ENCODE measurements around the gene EIF4A3. TPM values are rescaled to one million over a fixed set of nuclear protein-coding genes. Genes with fewer than 3 reads are reported as not detected.

Gene EIF4A3
- polyA plus RNA-seq, 2 of the 4 experiments (the other 2 are of a cell fraction): 181 to 189 TPM

GRCh38 chr17:80146121-80147034 is 550 bp downstream of the EIF4A3 start:
- Histone ChIP-seq H3K4me1 (peaks cover 26% of the 10 kb centered on the region), H3K27ac (peak overlapping the region; percentile 92 to 95), H3K4me3 (peak overlapping the region; percentile 65), H3K4me2 (peak overlapping the region; percentile 94), H3K9me3 (no peaks in the 10 kb centered on the region)
- TF ChIP-seq JUN (IDR thresholded peaks at IDR 0.05) (no peak), PHF8 (IDR thresholded peaks at IDR 0.05; ENCODE audit: borderline replicate concordance, low read depth) (peak; percentile 95), RAD21 (conservative IDR thresholded peaks at IDR 0.05 in 1 of 2, IDR thresholded peaks at IDR 0.05 in 1 of 2) (peak in 1 of 2 experiments; percentile 26; a peak in 1 of 5 replicates)
- peak; percentile 6 to 27; a peak in 5 of 6 replicates for ATAC-seq
- ChIA-PET CTCF (interaction anchor here (0.9 to 2.3 kb wide), 9 partner anchors 19 to 138 kb away, joined by 3 to 15 read pairs (median 4); partner anchors contain the start of gene GAA), POLR2A (interaction anchor here (0.6 to 2.6 kb wide), 5 partner anchors 19 to 268 kb away, joined by 3 to 21 read pairs (median 3); partner anchors contain the start of gene GAA)
- DNase-seq (ENCODE audit: low read depth in 1 of 2, low spot score in 1 of 2): peak in 1 of 2 experiments; percentile 33
- WGBS (ENCODE audit: missing lambda C conversion rate): 3% methylated on average over 51 of the region's 69 CpGs
- no peak for FAIRE-seq

DNA sequence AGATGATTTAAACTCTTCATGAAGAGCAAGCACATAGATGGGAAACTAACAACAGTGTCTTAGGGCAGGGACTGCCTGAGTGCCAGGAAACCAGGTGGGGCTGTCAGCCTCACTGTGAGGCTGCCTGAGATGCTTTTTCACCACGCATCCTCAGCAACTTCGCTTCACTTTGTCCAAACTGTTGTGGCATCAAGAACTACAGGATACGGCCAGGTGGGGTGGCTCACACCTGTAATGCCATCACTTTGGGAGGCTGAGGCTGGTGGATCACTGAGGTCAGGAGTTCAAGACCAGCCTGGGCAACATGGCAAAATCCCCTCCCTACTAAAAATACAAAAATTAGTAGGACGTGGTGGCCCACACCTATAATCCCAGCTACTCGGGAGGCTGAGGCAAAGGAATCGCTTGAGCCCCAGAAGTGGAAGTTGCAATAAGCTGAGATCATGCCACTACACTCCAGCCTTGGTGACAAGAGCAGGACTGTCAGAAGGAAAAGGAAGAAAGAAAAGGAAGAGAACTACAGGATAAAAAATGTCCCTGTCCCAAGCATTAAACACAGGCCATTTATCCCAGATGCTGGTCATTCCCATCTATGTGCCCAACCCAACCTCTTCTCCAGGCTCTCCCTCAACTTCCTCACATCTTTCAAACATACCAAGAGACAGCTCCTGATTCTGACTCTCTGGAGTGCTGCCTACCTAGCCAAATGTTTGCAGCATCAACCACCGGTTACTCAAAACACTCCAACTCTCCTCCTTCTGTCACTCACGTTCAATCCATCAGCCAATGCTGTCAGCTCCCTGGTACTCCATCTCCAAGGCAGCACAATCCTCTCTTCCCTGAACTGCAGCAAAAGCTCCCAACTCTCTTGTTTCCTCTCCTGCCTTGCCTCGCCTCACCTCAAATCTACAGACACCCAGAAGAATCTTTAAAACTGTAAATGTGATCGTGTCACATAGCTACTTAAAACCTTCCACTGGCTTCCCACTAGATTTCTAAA is 1.6 kb downstream of the EIF4A3 start:
- WGBS (ENCODE audit: missing lambda C conversion rate): 54% methylated on average over 10 of the region's 10 CpGs
- H3K9me3 ChIP-seq: no peaks in the 10 kb centered on the region
- ATAC-seq (no peak), FAIRE-seq (no peak), DNase-seq (ENCODE audit: low read depth in 1 of 2, low spot score in 1 of 2) (no peak)
- H3K4me1 ChIP-seq: peaks cover 26% of the 10 kb centered on the region
- ChIA-PET CTCF (interaction anchor here (0.6 to 2.3 kb wide), 10 partner anchors 18 to 742 kb away, joined by 3 to 15 read pairs (median 4); partner anchors contain the start of gene GAA), POLR2A (interaction anchor here (0.6 to 2.6 kb wide), 7 partner anchors 18 to 269 kb away, joined by 3 to 21 read pairs (median 3); partner anchors contain the start of genes GAA, SGSH and SLC26A11)
- peak overlapping the region; percentile 92 to 95 for H3K27ac ChIP-seq
- H3K4me2 ChIP-seq: peak overlapping the region; percentile 94
- H3K4me3 ChIP-seq: peak overlapping the region; percentile 65
- TF ChIP-seq ZFP36 (IDR thresholded peaks at IDR 0.05; ENCODE audit: borderline replicate concordance, partially characterized antibody): no peak
- TF ChIP-seq HES2 (IDR thresholded peaks at IDR 0.05): no peak
- no peak for TF ChIP-seq EHF (CRISPR knock-in tag; IDR thresholded peaks at IDR 0.05)
- TF ChIP-seq, protein P1, sequence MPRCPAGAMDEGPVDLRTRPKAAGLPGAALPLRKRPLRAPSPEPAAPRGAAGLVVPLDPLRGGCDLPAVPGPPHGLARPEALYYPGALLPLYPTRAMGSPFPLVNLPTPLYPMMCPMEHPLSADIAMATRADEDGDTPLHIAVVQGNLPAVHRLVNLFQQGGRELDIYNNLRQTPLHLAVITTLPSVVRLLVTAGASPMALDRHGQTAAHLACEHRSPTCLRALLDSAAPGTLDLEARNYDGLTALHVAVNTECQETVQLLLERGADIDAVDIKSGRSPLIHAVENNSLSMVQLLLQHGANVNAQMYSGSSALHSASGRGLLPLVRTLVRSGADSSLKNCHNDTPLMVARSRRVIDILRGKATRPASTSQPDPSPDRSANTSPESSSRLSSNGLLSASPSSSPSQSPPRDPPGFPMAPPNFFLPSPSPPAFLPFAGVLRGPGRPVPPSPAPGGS (IDR thresholded peaks at IDR 0.05): no peak
- TF ChIP-seq MAFK (IDR thresholded peaks at IDR 0.05; ENCODE audit: partially characterized antibody): no peak
- TF ChIP-seq HOXA7 (CRISPR knock-in tag; IDR thresholded peaks at IDR 0.05): no peak
- TF ChIP-seq NR3C1 (IDR thresholded peaks at IDR 0.05): no peak
- TF ChIP-seq, protein P2, sequence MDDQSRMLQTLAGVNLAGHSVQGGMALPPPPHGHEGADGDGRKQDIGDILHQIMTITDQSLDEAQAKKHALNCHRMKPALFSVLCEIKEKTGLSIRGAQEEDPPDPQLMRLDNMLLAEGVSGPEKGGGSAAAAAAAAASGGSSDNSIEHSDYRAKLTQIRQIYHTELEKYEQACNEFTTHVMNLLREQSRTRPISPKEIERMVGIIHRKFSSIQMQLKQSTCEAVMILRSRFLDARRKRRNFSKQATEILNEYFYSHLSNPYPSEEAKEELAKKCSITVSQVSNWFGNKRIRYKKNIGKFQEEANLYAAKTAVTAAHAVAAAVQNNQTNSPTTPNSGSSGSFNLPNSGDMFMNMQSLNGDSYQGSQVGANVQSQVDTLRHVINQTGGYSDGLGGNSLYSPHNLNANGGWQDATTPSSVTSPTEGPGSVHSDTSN (IDR thresholded peaks at IDR 0.05): no peak
- TF ChIP-seq HMGXB4 (CRISPR knock-in tag; IDR thresholded peaks at IDR 0.05; ENCODE audit: borderline replicate concordance): no peak
- no peak for TF ChIP-seq RARB (CRISPR knock-in tag; IDR thresholded peaks at IDR 0.05)
- TF ChIP-seq E2F6 (IDR thresholded peaks at IDR 0.05; ENCODE audit: borderline replicate concordance, low read depth): no peak
- no peak for TF ChIP-seq RFX5 (IDR thresholded peaks at IDR 0.05)
- no peak for TF ChIP-seq JUNB (IDR thresholded peaks at IDR 0.05)
- TF ChIP-seq HOXB13 (CRISPR knock-in tag; IDR thresholded peaks at IDR 0.05; ENCODE audit: low read depth): no peak
- TF ChIP-seq, protein P3, sequence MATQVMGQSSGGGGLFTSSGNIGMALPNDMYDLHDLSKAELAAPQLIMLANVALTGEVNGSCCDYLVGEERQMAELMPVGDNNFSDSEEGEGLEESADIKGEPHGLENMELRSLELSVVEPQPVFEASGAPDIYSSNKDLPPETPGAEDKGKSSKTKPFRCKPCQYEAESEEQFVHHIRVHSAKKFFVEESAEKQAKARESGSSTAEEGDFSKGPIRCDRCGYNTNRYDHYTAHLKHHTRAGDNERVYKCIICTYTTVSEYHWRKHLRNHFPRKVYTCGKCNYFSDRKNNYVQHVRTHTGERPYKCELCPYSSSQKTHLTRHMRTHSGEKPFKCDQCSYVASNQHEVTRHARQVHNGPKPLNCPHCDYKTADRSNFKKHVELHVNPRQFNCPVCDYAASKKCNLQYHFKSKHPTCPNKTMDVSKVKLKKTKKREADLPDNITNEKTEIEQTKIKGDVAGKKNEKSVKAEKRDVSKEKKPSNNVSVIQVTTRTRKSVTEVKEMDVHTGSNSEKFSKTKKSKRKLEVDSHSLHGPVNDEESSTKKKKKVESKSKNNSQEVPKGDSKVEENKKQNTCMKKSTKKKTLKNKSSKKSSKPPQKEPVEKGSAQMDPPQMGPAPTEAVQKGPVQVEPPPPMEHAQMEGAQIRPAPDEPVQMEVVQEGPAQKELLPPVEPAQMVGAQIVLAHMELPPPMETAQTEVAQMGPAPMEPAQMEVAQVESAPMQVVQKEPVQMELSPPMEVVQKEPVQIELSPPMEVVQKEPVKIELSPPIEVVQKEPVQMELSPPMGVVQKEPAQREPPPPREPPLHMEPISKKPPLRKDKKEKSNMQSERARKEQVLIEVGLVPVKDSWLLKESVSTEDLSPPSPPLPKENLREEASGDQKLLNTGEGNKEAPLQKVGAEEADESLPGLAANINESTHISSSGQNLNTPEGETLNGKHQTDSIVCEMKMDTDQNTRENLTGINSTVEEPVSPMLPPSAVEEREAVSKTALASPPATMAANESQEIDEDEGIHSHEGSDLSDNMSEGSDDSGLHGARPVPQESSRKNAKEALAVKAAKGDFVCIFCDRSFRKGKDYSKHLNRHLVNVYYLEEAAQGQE (IDR thresholded peaks at IDR 0.05): no peak
